Measurements from ENCODE around the gene FTO.

The FTO gene

GRCh38 chr16:54090602-54091001 is 386.6 kb downstream of the FTO start:
- DNase-seq (ENCODE audit: low read depth), result no peak

GRCh38 chr16:54093281-54093680 is 389.3 kb downstream of the FTO start:
- peak; percentile 25 for DNase-seq (ENCODE audit: low read depth)

GRCh38 chr16:54094641-54095040 is 390.7 kb downstream of the FTO start:
- no peak for DNase-seq (ENCODE audit: low read depth)

- no peak for DNase-seq (ENCODE audit: low read depth)
Observed at GRCh38 chr16:54096607-54097006, 392.7 kb downstream of the FTO start.

GRCh38 chr16:54097774-54098173 is 393.8 kb downstream of the FTO start:
- DNase-seq (ENCODE audit: low read depth), result no peak

- DNase-seq (ENCODE audit: low read depth), result no peak
Observed at GRCh38 chr16:54098247-54098646, 394.3 kb downstream of the FTO start.

- no peak for DNase-seq (ENCODE audit: low read depth)
Observed at GRCh38 chr16:54099627-54100026, 395.7 kb downstream of the FTO start.

- DNase-seq (ENCODE audit: low read depth), result no peak
Observed at GRCh38 chr16:54102888-54103866, 399.2 kb downstream of the FTO start.

GRCh38 chr16:54106057-54106456 is 402.1 kb downstream of the FTO start:
- DNase-seq (ENCODE audit: low read depth), result no peak

- no peak for DNase-seq (ENCODE audit: low read depth)
Observed at GRCh38 chr16:54107583-54108202, 403.7 kb downstream of the FTO start.

- no peak for DNase-seq (ENCODE audit: low read depth)
Observed at GRCh38 chr16:54110016-54110981, 406.3 kb downstream of the FTO start.

- DNase-seq (ENCODE audit: low read depth), result no peak
Observed at GRCh38 chr16:54112451-54113206, 408.7 kb downstream of the FTO start.

- DNase-seq (ENCODE audit: low read depth), result no peak
Observed at GRCh38 chr16:54115558-54115957, 411.6 kb downstream of the FTO start.

GRCh38 chr16:54116124-54116655 is 412.2 kb downstream of the FTO start:
- DNase-seq (ENCODE audit: low read depth), result peak; percentile 9

GRCh38 chr16:54118846-54119245 is 414.9 kb downstream of the FTO start:
- DNase-seq (ENCODE audit: low read depth), result peak; percentile 61

GRCh38 chr16:54120846-54121480 is 417.0 kb downstream of the FTO start:
- DNase-seq (ENCODE audit: low read depth), result no peak

GRCh38 chr16:54121539-54122295 is 417.8 kb downstream of the FTO start:
- DNase-seq (ENCODE audit: low read depth), result no peak

- peak; percentile 13 for DNase-seq (ENCODE audit: low read depth)
Observed at GRCh38 chr16:54123766-54124165, 419.8 kb downstream of the FTO start.

GRCh38 chr16:54125751-54126655 is 422.0 kb downstream of the FTO start:
- DNase-seq (ENCODE audit: low read depth), result no peak

All from iris pigment epithelial cell (primary cell).